SK-N-SH treated with all-trans-retinoic acid at 6 μM for 48 hours (cell line): Measurements from ENCODE around the gene RBBP4.

Source experiments
- ATAC-seq: fragments of 200-7000 bp; cut with Tn5 transposase; 3 replicates; pipeline ENCODE4 v1.9.1; 2020; ENCODE audit warnings: mild to moderate bottlenecking, moderate library complexity
- ARNTL ChIP-seq: fragments of 450-650 bp; formaldehyde crosslinking; IDR thresholded peaks from 2 replicates; pipeline ENCODE4 v1.5.0; 2020; ENCODE audit warnings: low read depth, mild to moderate bottlenecking, moderate library complexity, borderline replicate concordance
- BACH2 ChIP-seq: fragments of 250-450 bp; sonication (Bioruptor Pico); IDR thresholded peaks from 2 replicates; pipeline ENCODE4 v1.9.0; 2021; ENCODE audit warnings: mild to moderate bottlenecking, borderline replicate concordance
- CSDC2 ChIP-seq: fragments of 250-450 bp; sonication (Bioruptor Pico); IDR thresholded peaks from 2 replicates; pipeline ENCODE4 v1.5.0; 2020; ENCODE audit warnings: mild to moderate bottlenecking, moderate library complexity
- ESRRG ChIP-seq: fragments of 250-450 bp; sonication (Bioruptor Pico); IDR thresholded peaks from 2 replicates; pipeline ENCODE4 v1.6.1; 2021; ENCODE audit warnings: mild to moderate bottlenecking
- GLIS3 ChIP-seq: fragments of 250-450 bp; sonication (Bioruptor Pico); IDR thresholded peaks from 2 replicates; pipeline ENCODE4 v1.5.0; 2020; ENCODE audit warnings: mild to moderate bottlenecking, moderate library complexity
- ISL1 ChIP-seq: fragments of 250-450 bp; sonication (Bioruptor Pico); IDR thresholded peaks from 2 replicates; pipeline ENCODE4 v2.1.2; 2022; ENCODE audit warnings: mild to moderate bottlenecking, moderate library complexity
- OSR1 ChIP-seq: fragments of 250-450 bp; sonication (Bioruptor Pico); IDR thresholded peaks from 2 replicates; pipeline ENCODE4 v1.8.0; 2022; ENCODE audit warnings: moderate library complexity, mild to moderate bottlenecking, inconsistent platforms
- PPARA ChIP-seq: fragments of 250-450 bp; sonication (Bioruptor Pico); IDR thresholded peaks from 2 replicates; pipeline ENCODE4 v1.5.0; 2020; ENCODE audit warnings: mild to moderate bottlenecking, borderline replicate concordance
- RARB ChIP-seq: fragments of 250-450 bp; sonication (Bioruptor Pico); IDR thresholded peaks from 2 replicates; pipeline ENCODE4 v1.8.0; 2021; ENCODE audit warnings: mild to moderate bottlenecking, moderate library complexity
- SNAI2 ChIP-seq: fragments of 250-450 bp; sonication (Bioruptor Pico); IDR thresholded peaks from 2 replicates; pipeline ENCODE4 v1.5.0; 2020; ENCODE audit warnings: mild to moderate bottlenecking, moderate library complexity
- TCF4 ChIP-seq: fragments of 250-450 bp; sonication (Bioruptor Pico); IDR thresholded peaks from 2 replicates; pipeline ENCODE4 v1.8.0; 2021; ENCODE audit warnings: mild to moderate bottlenecking, moderate library complexity, borderline replicate concordance
- TOX ChIP-seq: fragments of 250-450 bp; sonication (Bioruptor Pico); IDR thresholded peaks from 2 replicates; pipeline ENCODE4 v1.8.0; 2021; ENCODE audit warnings: mild to moderate bottlenecking, moderate library complexity, borderline replicate concordance
- ZC3H10 ChIP-seq: fragments of 250-450 bp; sonication (Bioruptor Pico); IDR thresholded peaks from 2 replicates; pipeline ENCODE4 v1.5.1; 2021; ENCODE audit warnings: mild to moderate bottlenecking, moderate library complexity
- ZFP3 ChIP-seq: fragments of 250-450 bp; sonication (Bioruptor Pico); IDR thresholded peaks from 2 replicates; pipeline ENCODE4 v1.5.0; 2020; ENCODE audit warnings: mild to moderate bottlenecking, moderate library complexity
- ZNF565 ChIP-seq: fragments of 450-650 bp; formaldehyde crosslinking; conservative IDR thresholded peaks from 2 replicates; pipeline ENCODE4 v1.5.0; 2020; ENCODE audit warnings: low read depth, mild to moderate bottlenecking, moderate library complexity
- ZNF8 ChIP-seq: fragments of 450-650 bp; formaldehyde crosslinking; IDR thresholded peaks from 2 replicates; pipeline ENCODE4 v1.5.0; 2020; ENCODE audit warnings: mild to moderate bottlenecking, moderate library complexity
- TF ChIP-seq, protein P1 (sequence below): fragments of 250-450 bp; sonication (Bioruptor Pico); IDR thresholded peaks from 2 replicates; pipeline ENCODE4 v1.8.0; 2020; ENCODE audit warnings: mild to moderate bottlenecking, moderate library complexity, borderline replicate concordance
- TF ChIP-seq, protein P2 (sequence below): fragments of 250-450 bp; sonication (Bioruptor Pico); IDR thresholded peaks from 2 replicates; pipeline ENCODE4 v1.5.0; 2020; ENCODE audit warnings: mild to moderate bottlenecking, moderate library complexity
- TF ChIP-seq, protein P3 (sequence below): fragments of 250-450 bp; sonication (Bioruptor Pico); IDR thresholded peaks from 2 replicates; pipeline ENCODE4 v1.8.0; 2021; ENCODE audit warnings: low read depth, mild to moderate bottlenecking, moderate library complexity, borderline replicate concordance

Gene RBBP4

DNA sequence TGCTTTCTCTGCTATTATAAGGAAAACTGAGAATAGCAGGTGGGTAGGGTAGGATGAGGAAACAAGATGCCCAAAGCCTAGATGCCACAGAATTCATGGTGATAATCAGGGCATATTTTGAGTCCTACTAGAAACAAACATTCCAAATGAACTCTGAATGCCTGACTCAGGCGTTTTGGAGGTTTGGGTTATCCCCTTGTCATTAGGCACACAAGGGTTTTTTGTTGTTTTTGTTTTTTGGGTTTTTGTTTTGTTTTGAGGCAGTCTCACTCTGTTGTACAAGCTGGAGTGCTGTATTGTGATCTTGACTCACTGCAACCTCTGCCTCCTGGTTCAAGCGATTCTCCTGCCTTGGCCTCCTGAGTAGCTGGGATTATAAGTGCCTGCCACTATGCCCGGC lies 32.4 kb downstream of the RBBP4 start:
- no peak for TF ChIP-seq TOX
- no peak for TF ChIP-seq OSR1 (CRISPR knock-in tag)
- TF ChIP-seq RARB (CRISPR knock-in tag), result no peak
- TF ChIP-seq CSDC2, result no peak
- TF ChIP-seq ARNTL (CRISPR knock-in tag), result no peak
- TF ChIP-seq, protein P1, sequence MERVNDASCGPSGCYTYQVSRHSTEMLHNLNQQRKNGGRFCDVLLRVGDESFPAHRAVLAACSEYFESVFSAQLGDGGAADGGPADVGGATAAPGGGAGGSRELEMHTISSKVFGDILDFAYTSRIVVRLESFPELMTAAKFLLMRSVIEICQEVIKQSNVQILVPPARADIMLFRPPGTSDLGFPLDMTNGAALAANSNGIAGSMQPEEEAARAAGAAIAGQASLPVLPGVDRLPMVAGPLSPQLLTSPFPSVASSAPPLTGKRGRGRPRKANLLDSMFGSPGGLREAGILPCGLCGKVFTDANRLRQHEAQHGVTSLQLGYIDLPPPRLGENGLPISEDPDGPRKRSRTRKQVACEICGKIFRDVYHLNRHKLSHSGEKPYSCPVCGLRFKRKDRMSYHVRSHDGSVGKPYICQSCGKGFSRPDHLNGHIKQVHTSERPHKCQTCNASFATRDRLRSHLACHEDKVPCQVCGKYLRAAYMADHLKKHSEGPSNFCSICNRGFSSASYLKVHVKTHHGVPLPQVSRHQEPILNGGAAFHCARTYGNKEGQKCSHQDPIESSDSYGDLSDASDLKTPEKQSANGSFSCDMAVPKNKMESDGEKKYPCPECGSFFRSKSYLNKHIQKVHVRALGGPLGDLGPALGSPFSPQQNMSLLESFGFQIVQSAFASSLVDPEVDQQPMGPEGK, result no peak
- TF ChIP-seq, protein P2, sequence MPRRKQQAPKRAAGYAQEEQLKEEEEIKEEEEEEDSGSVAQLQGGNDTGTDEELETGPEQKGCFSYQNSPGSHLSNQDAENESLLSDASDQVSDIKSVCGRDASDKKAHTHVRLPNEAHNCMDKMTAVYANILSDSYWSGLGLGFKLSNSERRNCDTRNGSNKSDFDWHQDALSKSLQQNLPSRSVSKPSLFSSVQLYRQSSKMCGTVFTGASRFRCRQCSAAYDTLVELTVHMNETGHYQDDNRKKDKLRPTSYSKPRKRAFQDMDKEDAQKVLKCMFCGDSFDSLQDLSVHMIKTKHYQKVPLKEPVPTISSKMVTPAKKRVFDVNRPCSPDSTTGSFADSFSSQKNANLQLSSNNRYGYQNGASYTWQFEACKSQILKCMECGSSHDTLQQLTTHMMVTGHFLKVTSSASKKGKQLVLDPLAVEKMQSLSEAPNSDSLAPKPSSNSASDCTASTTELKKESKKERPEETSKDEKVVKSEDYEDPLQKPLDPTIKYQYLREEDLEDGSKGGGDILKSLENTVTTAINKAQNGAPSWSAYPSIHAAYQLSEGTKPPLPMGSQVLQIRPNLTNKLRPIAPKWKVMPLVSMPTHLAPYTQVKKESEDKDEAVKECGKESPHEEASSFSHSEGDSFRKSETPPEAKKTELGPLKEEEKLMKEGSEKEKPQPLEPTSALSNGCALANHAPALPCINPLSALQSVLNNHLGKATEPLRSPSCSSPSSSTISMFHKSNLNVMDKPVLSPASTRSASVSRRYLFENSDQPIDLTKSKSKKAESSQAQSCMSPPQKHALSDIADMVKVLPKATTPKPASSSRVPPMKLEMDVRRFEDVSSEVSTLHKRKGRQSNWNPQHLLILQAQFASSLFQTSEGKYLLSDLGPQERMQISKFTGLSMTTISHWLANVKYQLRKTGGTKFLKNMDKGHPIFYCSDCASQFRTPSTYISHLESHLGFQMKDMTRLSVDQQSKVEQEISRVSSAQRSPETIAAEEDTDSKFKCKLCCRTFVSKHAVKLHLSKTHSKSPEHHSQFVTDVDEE, result no peak
- TF ChIP-seq ZNF8 (CRISPR knock-in tag), result no peak
- TF ChIP-seq BACH2 (CRISPR knock-in tag), result no peak
- TF ChIP-seq ISL1 (CRISPR knock-in tag), result no peak
- TF ChIP-seq SNAI2 (CRISPR knock-in tag), result no peak
- no peak for TF ChIP-seq ESRRG (CRISPR knock-in tag)
- no peak for TF ChIP-seq TCF4 (CRISPR knock-in tag)
- TF ChIP-seq ZFP3 (CRISPR knock-in tag), result no peak
- no peak for TF ChIP-seq PPARA (CRISPR knock-in tag)
- TF ChIP-seq ZNF565 (CRISPR knock-in tag), result no peak
- TF ChIP-seq, protein P3, sequence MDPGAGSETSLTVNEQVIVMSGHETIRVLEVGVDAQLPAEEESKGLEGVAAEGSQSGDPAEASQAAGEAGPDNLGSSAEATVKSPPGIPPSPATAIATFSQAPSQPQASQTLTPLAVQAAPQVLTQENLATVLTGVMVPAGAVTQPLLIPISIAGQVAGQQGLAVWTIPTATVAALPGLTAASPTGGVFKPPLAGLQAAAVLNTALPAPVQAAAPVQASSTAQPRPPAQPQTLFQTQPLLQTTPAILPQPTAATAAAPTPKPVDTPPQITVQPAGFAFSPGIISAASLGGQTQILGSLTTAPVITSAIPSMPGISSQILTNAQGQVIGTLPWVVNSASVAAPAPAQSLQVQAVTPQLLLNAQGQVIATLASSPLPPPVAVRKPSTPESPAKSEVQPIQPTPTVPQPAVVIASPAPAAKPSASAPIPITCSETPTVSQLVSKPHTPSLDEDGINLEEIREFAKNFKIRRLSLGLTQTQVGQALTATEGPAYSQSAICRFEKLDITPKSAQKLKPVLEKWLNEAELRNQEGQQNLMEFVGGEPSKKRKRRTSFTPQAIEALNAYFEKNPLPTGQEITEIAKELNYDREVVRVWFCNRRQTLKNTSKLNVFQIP (CRISPR knock-in tag), result no peak
- TF ChIP-seq GLIS3, result no peak

DNA sequence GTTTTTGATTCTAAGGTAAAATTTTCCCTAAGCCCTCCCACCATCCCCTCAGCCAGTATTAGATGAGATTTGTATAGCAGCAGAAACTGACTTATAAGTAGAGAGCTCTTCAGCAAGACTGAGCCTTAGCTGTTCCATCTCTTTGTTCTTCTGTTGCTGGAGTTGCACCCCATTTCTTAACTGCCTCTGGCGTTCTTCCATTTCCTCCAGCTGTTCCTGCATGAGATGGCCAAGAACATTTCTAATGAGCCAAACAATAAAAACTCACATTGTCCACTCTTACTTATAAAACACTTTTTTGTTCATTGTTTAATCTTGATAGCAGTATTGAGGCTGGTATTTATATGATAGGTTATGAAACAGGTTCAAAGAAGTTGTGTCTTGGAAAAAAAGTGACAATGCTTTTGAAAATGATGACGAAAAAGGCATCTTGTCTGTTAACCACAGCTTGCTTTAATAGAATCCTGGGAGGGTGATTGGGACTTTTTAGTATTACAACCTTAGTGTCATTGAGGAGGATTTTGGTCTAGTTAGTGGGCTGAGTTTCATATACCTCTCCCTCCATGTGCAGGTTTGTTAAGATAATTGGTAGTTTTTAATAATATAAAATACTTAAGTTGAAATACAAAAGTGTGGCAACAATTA lies 33.3 kb downstream of the RBBP4 start:
- TF ChIP-seq, protein P2, result no peak
- TF ChIP-seq CSDC2 (no peak), OSR1 (CRISPR knock-in tag) (no peak), TCF4 (CRISPR knock-in tag) (no peak), ISL1 (CRISPR knock-in tag) (no peak), ARNTL (CRISPR knock-in tag) (no peak), ZFP3 (CRISPR knock-in tag) (no peak), ESRRG (CRISPR knock-in tag) (no peak)

More for the DNA sequence above, 32.4 kb downstream of the RBBP4 start:
- ATAC-seq, result no peak

DNA sequence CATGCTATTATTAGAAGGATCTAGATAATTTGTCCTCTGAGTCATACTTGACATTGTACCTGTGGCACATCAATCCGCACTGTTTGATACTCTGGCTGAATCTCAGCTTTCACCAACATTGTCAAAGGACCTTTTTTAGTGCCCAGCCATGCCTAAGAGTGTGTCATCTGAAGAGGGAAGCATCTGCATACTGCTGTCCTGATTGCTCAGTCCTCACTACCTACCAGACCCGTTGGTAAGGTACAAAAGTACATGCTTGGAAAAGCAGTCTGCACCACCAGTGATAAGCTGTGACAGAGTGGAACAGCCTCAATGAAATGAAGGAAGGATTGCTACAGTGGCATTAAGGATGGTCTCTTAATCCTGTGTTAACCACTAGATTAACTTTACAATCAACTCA lies 34.5 kb downstream of the RBBP4 start:
- ATAC-seq, result no peak; the same call in 2 of the 3 replicates
- TF ChIP-seq ZC3H10 (CRISPR knock-in tag), result no peak
- TF ChIP-seq PPARA (CRISPR knock-in tag), result no peak
- TF ChIP-seq, protein P1, result no peak
- TF ChIP-seq, protein P3 (CRISPR knock-in tag), result no peak
- TF ChIP-seq ARNTL (CRISPR knock-in tag), result no peak
- TF ChIP-seq RARB (CRISPR knock-in tag), result no peak
- TF ChIP-seq CSDC2, result no peak
- TF ChIP-seq, protein P2, result no peak

More for the DNA sequence above, 33.3 kb downstream of the RBBP4 start:
- no peak for ATAC-seq
